Suprapubic skin (tissue), 4 donors: Measurements from ENCODE around the gene SLC30A7. TPM values are rescaled to one million over a fixed set of nuclear protein-coding genes. Genes with fewer than 3 reads are reported as not detected.
"Not testable (repeated sequence)": the region's sequence is repeated elsewhere in the genome, so short reads cannot be mapped to it uniquely, and the experiment has no call there.

Experiments
- DNase-seq, 2 donors: peaks; one replicate each; pipeline ENCODE4 v3.0.0-alpha.2; 2019; ENCODE audit warnings: low spot score in 2 of 2
- H3K27ac ChIP-seq: fragments of 200-600 bp; sonication (generic); one replicate; pipeline ENCODE4 v1.5.1; 2019
- H3K27me3 ChIP-seq: fragments of 200-600 bp; sonication (generic); one replicate; pipeline ENCODE4 v1.5.1; 2019
- H3K36me3 ChIP-seq: fragments of 200-600 bp; sonication (generic); one replicate; pipeline ENCODE4 v1.5.1; 2019
- H3K4me1 ChIP-seq: fragments of 200-600 bp; sonication (generic); one replicate; pipeline ENCODE4 v1.5.1; 2019
- H3K4me3 ChIP-seq: fragments of 200-600 bp; sonication (generic); one replicate; pipeline ENCODE4 v1.5.1; 2019; ENCODE audit warnings: mild to moderate bottlenecking
- H3K9me3 ChIP-seq: fragments of 200-600 bp; sonication (generic); one replicate; pipeline ENCODE4 v1.5.1; 2019
- EP300 ChIP-seq: sonication (generic); formaldehyde crosslinking; IDR thresholded peaks from one replicate; pipeline ENCODE4 v1.6.1; 2017; ENCODE audit warnings: antibody characterized with exemption
- POLR2A ChIP-seq, 2 donors: fragments of 450-650 bp; IDR thresholded peaks; one replicate each; pipeline ENCODE4 v1.6.1; 2017; ENCODE audit warnings: antibody characterized with exemption in 2 of 2, mild to moderate bottlenecking in 2 of 2, moderate library complexity in 2 of 2
- POLR2AphosphoS5 ChIP-seq, 3 donors: sonication (generic); formaldehyde crosslinking; IDR thresholded peaks; one replicate each; pipeline ENCODE4 v1.6.1; 2017; ENCODE audit warnings: antibody characterized with exemption in 3 of 3
- WGBS: methylation state at CpG from one replicate; pipeline ENCODE4 v1.1.5; 2018; 5-methylcytosine and 5-hydroxymethylcytosine counted together
- total RNA-seq, 4 donors: library from RNA; depleted of rRNA; stranded (reverse); fragments of >200 nt; gene quantifications; one replicate each; pipeline ENCODE4 v1.1.0, GENCODE V29; 2016
- TF ChIP-seq, protein P1 (sequence below), 2 donors: fragments of 200-600 bp in 1 of 2; fragments of 450-650 bp in 1 of 2; sonication (generic) in 1 of 2; IDR thresholded peaks; one replicate each; pipeline ENCODE4 v1.5.1; 2016 to 2019; ENCODE audit warnings: antibody characterized with exemption in 2 of 2, mild to moderate bottlenecking in 1 of 2, moderate library complexity in 1 of 2

SLC30A7 gene
- total RNA-seq, 4 donors from 2014 or later: 16.4 to 22.5 (median 19.5) TPM

DNA sequence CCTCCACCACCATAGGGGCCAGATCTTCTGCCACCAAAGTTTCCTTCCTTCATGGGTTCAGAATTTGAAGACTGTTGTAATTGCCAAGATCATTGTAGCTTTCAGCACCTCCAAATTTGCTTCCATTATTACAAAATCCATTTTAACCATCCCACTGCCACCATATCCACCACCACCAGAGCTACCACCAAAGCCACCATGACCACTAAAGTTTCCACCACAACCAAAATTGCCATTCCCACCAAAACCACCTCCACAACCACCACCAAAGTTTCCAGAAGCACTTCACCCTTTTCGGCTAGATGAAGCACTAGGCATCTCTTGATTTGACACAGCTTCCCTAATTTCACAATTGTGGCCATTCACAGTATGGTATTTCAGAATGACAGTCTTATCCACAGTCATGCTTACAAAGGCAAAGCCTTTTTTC lies 45.2 kb downstream of the SLC30A7 start:
- DNase-seq: no peak
- WGBS: 85% methylated on average over 1 of the region's 1 CpG

DNA sequence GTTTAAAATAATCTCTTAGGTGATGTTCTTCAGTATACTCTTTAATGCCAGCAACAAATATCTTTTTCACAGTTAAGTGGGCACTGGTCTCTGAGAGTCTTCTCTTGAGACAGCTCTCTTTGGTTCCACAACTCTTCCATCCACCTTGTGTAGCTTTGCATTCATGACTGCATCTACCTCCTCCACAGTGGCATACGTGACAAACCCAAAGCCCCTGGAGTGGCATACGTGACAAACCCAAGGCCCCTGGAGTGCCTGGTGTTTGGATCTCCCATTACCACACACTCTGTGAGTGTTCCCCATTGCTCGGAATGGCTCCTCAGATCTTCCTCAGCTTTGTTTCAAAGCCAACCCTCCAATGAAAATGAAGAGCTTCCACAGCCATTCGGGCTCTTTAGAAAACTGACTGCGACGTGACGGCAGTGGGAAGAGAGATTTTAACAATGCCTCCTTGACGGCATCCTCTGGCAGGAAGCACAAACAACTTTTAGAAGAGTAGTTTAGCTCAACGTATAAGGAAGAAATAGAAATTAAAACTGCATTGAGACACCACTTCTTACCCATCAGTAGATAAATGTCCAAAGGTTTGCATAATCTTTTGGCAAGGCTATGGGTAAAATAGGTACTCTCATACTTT lies 45.8 kb downstream of the SLC30A7 start:
- TF ChIP-seq POLR2A (IDR thresholded peaks at IDR 0.05) (no peak), POLR2AphosphoS5 (IDR thresholded peaks at IDR 0.05) (no peak), EP300 (no peak)
- TF ChIP-seq, protein P1, sequence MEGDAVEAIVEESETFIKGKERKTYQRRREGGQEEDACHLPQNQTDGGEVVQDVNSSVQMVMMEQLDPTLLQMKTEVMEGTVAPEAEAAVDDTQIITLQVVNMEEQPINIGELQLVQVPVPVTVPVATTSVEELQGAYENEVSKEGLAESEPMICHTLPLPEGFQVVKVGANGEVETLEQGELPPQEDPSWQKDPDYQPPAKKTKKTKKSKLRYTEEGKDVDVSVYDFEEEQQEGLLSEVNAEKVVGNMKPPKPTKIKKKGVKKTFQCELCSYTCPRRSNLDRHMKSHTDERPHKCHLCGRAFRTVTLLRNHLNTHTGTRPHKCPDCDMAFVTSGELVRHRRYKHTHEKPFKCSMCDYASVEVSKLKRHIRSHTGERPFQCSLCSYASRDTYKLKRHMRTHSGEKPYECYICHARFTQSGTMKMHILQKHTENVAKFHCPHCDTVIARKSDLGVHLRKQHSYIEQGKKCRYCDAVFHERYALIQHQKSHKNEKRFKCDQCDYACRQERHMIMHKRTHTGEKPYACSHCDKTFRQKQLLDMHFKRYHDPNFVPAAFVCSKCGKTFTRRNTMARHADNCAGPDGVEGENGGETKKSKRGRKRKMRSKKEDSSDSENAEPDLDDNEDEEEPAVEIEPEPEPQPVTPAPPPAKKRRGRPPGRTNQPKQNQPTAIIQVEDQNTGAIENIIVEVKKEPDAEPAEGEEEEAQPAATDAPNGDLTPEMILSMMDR (IDR thresholded peaks at IDR 0.05): no peak
- peaks cover 28% of the 10 kb centered on the region for H3K36me3 ChIP-seq

More for the DNA sequence above, 45.2 kb downstream of the SLC30A7 start:
- Histone ChIP-seq H3K4me3 (no peak overlapping the region), H3K9me3 (no peaks in the 10 kb centered on the region), H3K4me1 (no peaks in the 10 kb centered on the region), H3K36me3 (peaks cover 33% of the 10 kb centered on the region), H3K27me3 (no peaks in the 10 kb centered on the region), H3K27ac (no peak overlapping the region)
- TF ChIP-seq EP300: no peak
- no peak for TF ChIP-seq POLR2A (IDR thresholded peaks at IDR 0.05)
- TF ChIP-seq, protein P1 (IDR thresholded peaks at IDR 0.05): no peak
- TF ChIP-seq POLR2AphosphoS5 (IDR thresholded peaks at IDR 0.05): no peak

DNA sequence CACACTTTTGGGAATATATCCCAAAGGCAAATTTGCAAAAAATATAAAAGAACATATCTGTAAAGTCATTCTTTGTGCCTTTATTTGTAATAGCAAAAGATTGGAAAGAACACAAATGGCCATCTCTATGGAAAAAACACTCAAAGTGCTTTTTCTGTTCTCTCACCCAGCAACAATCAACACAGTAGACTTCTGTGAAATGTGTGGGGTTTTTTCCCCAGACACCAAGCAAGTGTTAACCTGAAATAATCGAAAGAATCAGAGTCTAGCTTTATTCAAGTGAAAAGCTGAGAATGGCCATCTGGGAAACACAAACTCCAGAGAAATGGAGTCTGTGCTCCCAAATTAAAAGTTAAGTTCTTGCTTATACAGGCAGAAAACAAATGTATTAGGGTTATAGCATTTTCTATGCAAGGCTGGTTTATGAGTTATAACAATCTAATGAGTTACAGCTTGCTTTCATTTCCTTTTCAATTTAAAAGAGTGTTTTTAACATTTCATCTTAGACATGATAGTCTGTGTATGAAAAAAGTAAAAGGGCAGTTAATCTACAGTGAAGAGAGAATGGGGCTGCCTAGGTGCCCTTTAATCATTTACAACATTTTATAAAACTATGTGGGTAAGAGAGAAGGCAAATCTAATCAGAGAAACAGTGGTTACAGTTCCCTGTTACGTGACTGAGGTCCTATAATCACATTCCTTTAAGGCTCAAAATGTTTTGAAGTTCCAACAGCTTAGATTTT lies 46.6 kb downstream of the SLC30A7 start:
- H3K27ac ChIP-seq: no peak overlapping the region
- H3K27me3 ChIP-seq: no peaks in the 10 kb centered on the region
- DNase-seq: no peak
- TF ChIP-seq EP300: no peak
- no peak for TF ChIP-seq POLR2AphosphoS5 (IDR thresholded peaks at IDR 0.05)
- no peak for TF ChIP-seq POLR2A (IDR thresholded peaks at IDR 0.05)
- TF ChIP-seq, protein P1 (IDR thresholded peaks at IDR 0.05): no peak
- H3K9me3 ChIP-seq: no peaks in the 10 kb centered on the region
- peaks cover 28% of the 10 kb centered on the region for H3K36me3 ChIP-seq
- 73% methylated on average over 2 of the region's 2 CpGs for WGBS
- no peaks in the 10 kb centered on the region for H3K4me1 ChIP-seq
- H3K4me3 ChIP-seq: no peak overlapping the region

More for the DNA sequence above, 45.8 kb downstream of the SLC30A7 start:
- Histone ChIP-seq H3K9me3 (no peaks in the 10 kb centered on the region), H3K4me1 (no peaks in the 10 kb centered on the region), H3K27me3 (no peaks in the 10 kb centered on the region), H3K4me3 (no peak overlapping the region), H3K27ac (no peak overlapping the region)
- 92% methylated on average over 9 of the region's 9 CpGs for WGBS
- no peak for DNase-seq

DNA sequence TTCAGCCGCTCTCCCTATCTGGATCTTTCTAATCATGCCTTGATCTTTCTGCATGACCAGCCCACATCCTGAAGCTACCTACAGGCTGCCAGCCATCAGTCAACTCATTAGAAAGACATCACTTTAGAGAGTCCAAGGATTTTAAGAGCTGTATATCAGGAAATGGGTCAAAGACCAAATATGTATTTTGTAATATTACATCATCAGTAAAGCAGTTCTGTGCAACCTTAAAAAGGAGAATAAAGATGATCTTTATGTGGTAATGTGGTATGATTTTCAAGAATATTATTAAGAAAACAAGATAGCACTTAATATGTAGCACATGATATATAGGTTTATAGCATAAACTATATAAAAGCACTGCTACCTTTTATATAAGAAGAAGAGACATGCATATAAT lies 47.6 kb downstream of the SLC30A7 start:
- WGBS: 92% methylated on average over 1 of the region's 1 CpG

DNA sequence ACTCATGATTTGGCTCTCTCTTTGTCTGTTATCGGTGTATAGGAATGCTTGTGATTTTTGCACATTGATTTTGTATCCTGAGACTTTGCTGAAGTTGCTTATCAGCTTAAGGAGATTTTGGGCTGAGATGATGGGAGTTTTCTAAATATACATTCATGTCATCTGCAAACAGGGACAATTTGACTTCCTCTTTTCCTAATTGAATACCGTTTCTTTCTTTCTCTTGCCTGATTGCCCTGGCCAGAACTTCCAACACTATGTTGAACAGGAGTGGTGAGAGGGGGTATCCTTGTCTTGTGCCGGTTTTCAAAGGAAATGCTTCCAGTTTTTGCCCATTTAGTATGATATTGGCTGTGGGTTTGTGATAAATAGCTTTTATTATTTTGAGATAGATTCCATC lies 50.2 kb downstream of the SLC30A7 start:
- WGBS: 90% methylated on average over 3 of the region's 3 CpGs
- not testable (repeated sequence) for H3K4me3 ChIP-seq, H3K9me3 ChIP-seq, H3K27me3 ChIP-seq, H3K27ac ChIP-seq, DNase-seq
- Histone ChIP-seq H3K4me1 (peaks cover 14% of the 10 kb centered on the region), H3K36me3 (peaks cover 11% of the 10 kb centered on the region)

More for the DNA sequence above, 47.6 kb downstream of the SLC30A7 start:
- Histone ChIP-seq H3K9me3 (no peaks in the 10 kb centered on the region), H3K4me3 (no peak overlapping the region), H3K27me3 (no peaks in the 10 kb centered on the region), H3K4me1 (no peaks in the 10 kb centered on the region), H3K27ac (no peak overlapping the region), H3K36me3 (peaks cover 19% of the 10 kb centered on the region)
- DNase-seq: no peak
- TF ChIP-seq EP300 (no peak), POLR2A (IDR thresholded peaks at IDR 0.05) (no peak), POLR2AphosphoS5 (IDR thresholded peaks at IDR 0.05) (no peak)
- TF ChIP-seq, protein P1 (IDR thresholded peaks at IDR 0.05): no peak

DNA sequence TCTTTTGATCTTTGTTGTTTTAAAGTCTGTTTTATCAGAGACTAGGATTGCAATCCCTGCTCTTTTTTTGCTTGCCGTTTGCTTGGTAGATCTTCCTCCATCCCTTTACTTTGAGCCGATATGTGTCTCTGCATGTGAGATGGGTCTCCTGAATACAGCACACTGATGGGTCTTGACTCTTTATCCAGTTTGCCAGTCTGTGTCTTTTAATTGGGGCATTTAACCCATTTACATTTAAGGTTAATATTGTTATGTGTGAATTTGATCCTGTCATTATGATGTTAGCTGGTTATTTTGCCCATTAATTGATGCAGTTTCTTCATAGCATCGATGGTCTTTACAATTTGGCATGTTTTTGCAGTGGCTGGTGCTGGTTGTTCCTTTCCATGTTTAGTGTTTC lies 51.9 kb downstream of the SLC30A7 start:
- not testable (repeated sequence) for H3K9me3 ChIP-seq, H3K27ac ChIP-seq, DNase-seq, H3K4me3 ChIP-seq, H3K27me3 ChIP-seq
- WGBS: 92% methylated on average over 3 of the region's 3 CpGs
- peaks cover 16% of the 10 kb centered on the region for H3K36me3 ChIP-seq
- H3K4me1 ChIP-seq: peaks cover 14% of the 10 kb centered on the region

DNA sequence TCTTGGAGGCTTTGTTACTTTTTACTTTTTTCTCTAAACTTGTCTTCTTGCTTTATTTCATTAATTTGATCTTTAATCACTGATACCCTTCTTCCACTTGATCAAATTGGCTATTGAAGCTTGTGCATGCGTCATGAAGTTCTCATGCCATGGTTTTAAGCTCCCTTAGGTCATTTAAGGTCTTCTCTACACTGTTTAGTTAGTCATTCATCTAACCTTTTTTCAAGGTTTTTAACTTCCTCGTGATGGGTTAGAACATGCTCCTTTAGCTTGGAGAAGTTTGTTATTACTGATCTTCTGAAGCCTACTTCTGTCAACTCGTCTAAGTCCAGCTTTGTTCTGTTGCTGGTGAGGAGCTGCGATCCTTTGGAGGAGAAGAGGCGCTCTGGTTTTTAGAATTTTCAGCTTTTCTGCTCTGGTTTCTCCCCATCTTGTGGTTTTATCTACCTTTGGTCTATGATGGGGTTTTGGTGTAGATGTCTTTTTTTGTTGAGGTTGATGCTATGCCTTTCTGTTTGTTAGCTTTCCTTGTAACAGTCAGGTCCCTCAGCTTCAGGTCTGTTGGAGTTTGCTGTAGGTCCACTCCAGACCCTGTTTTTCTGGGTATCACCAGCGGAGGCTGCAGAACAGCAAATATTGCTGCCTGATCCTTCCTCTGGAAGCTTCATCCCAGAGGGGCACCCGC lies 53.0 kb downstream of the SLC30A7 start:
- H3K36me3 ChIP-seq: peaks cover 16% of the 10 kb centered on the region
- not testable (repeated sequence) for H3K9me3 ChIP-seq, H3K4me3 ChIP-seq, H3K27me3 ChIP-seq, DNase-seq, H3K27ac ChIP-seq
- peaks cover 14% of the 10 kb centered on the region for H3K4me1 ChIP-seq
- WGBS: 96% methylated on average over 6 of the region's 7 CpGs

DNA sequence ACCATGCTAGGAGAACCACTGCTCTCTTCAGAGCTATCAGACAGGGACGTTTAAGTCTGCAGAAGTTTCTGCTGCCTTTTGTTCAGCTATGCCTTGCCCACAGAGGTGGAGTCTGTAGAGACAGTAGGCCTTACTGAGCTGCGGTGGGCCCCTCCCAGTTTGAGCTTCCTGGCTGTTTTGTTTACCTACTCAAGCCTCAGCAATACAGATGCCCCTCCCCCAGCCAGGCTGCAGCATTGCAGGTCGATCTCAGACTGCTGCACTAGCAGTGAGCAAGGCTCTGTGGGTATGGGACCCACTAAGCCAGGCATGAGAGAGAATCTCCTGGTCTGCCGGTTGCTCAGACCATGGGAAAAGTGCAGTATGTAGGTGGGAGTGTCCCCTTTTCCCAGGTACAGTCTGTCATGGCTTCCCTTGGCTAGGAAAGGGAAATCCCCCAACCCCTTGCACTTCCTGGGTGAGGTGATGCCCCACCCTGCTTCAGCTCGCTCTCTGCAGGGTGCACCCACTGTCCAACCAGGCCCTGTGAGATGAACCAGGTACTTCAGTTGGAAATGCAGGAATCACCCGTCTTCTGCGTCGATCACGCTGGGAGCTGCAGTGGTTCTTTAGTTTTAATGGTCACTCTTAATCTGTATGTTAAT lies 53.7 kb downstream of the SLC30A7 start:
- Histone ChIP-seq H3K4me1 (peaks cover 14% of the 10 kb centered on the region), H3K36me3 (peaks cover 16% of the 10 kb centered on the region)
- H3K9me3 ChIP-seq, H3K27me3 ChIP-seq, H3K27ac ChIP-seq, H3K4me3 ChIP-seq: not testable (repeated sequence)
- 82% methylated on average over 6 of the region's 9 CpGs for WGBS
- peak; percentile 70 to 81 for DNase-seq
